GM23248 (cell line): ENCODE results near the gene ERBB4. TPM values are rescaled to one million over a fixed set of nuclear protein-coding genes. Genes with fewer than 3 reads are reported as not detected.

ENCODE experiments used
- DNase-seq: peaks from one replicate; pipeline ENCODE4 v3.0.0-alpha.2; 2015
- H2AFZ ChIP-seq: fragments of 200-600 bp; sonication (generic); 2 replicates; pipeline ENCODE4 v1.6.1; 2016; ENCODE audit warnings: antibody characterized with exemption
- H3F3A ChIP-seq: fragments of 200-600 bp; sonication (generic); 2 replicates; pipeline ENCODE4 v1.6.1; 2016; ENCODE audit warnings: mild to moderate bottlenecking, antibody characterized with exemption, mixed run types; ENCODE audit not compliant: insufficient read depth
- H3K27ac ChIP-seq: fragments of 200-600 bp; sonication (generic); 2 replicates; pipeline ENCODE4 v1.5.1; 2016; ENCODE audit warnings: mild to moderate bottlenecking
- H3K27me3 ChIP-seq: fragments of 200-600 bp; sonication (generic); replicated peaks from 2 replicates; pipeline ENCODE4 v1.6.1; 2016; ENCODE audit warnings: mild to moderate bottlenecking; ENCODE audit not compliant: insufficient read depth
- H3K36me3 ChIP-seq: fragments of 200-600 bp; sonication (generic); 2 replicates; pipeline ENCODE4 v1.6.1; 2016; ENCODE audit warnings: low read depth, mild to moderate bottlenecking
- H3K4me1 ChIP-seq: fragments of 200-600 bp; sonication (generic); 2 replicates; pipeline ENCODE4 v1.6.1; 2016; ENCODE audit warnings: mild to moderate bottlenecking; ENCODE audit not compliant: insufficient read depth
- H3K4me2 ChIP-seq: fragments of 200-600 bp; sonication (generic); one replicate; pipeline ENCODE4 v1.6.1; 2016; ENCODE audit warnings: mild to moderate bottlenecking; ENCODE audit not compliant: unreplicated experiment
- H3K4me3 ChIP-seq: fragments of 200-600 bp; sonication (generic); 2 replicates; pipeline ENCODE4 v1.5.1; 2016; ENCODE audit warnings: mild to moderate bottlenecking
- H3K79me2 ChIP-seq: fragments of 200-600 bp; sonication (generic); 2 replicates; pipeline ENCODE4 v1.6.1; 2016; ENCODE audit warnings: mild to moderate bottlenecking; ENCODE audit not compliant: insufficient read depth
- H3K9ac ChIP-seq: fragments of 200-600 bp; sonication (generic); 2 replicates; pipeline ENCODE4 v1.6.1; 2016; ENCODE audit warnings: mild to moderate bottlenecking
- H3K9me2 ChIP-seq: fragments of 200-600 bp; sonication (generic); 2 replicates; pipeline ENCODE4 v1.6.1; 2016; ENCODE audit warnings: mixed run types, mild to moderate bottlenecking, moderate library complexity; ENCODE audit not compliant: insufficient read depth
- H3K9me3 ChIP-seq: fragments of 200-600 bp; sonication (generic); one replicate; pipeline ENCODE4 v1.6.1; 2017; ENCODE audit warnings: low read depth
- H4K20me1 ChIP-seq: fragments of 200-600 bp; sonication (generic); 2 replicates; pipeline ENCODE4 v1.6.0; 2016; ENCODE audit not compliant: insufficient read depth
- EZH2 ChIP-seq: fragments of 200-600 bp; sonication (generic); IDR thresholded peaks from 2 replicates; pipeline ENCODE4 v1.6.1; 2018; ENCODE audit warnings: antibody characterized with exemption, mild to moderate bottlenecking; ENCODE audit not compliant: insufficient read depth, poor library complexity, severe bottlenecking
- EZH2phosphoT487 ChIP-seq: fragments of 200-600 bp; sonication (generic); IDR thresholded peaks from 2 replicates; pipeline ENCODE4 v1.6.1; 2018; ENCODE audit warnings: antibody characterized with exemption, moderate library complexity, mild to moderate bottlenecking, low read depth; ENCODE audit not compliant: insufficient read depth
- WGBS, 2 experiments: methylation state at CpG; one replicate each; pipeline ENCODE4 v1.1.6; 2015 to 2017; ENCODE audit warnings: low lambda C conversion rate in 2 of 2, low coverage in 1 of 2; ENCODE audit errors: missing lambda C conversion rate in 2 of 2; 5-methylcytosine and 5-hydroxymethylcytosine counted together
- in situ Hi-C: fragments of 300-500 bp; cut with MboI; formaldehyde crosslinking; loops from 2 replicates; pipeline ENCODE4 v1.15.0; 2020
- polyA plus RNA-seq: library from polyadenylated mRNA; unstranded; fragments of >200 nt; fragmentation: Nextera tagmentation; extraction: Ambion mirVana; gene quantifications from 2 replicates; pipeline ENCODE4 v1.2.1, GENCODE V29; 2016
- total RNA-seq: library from RNA; depleted of rRNA; stranded (reverse); fragments of >200 nt; shearing (Covaris generic); gene quantifications from 2 replicates; pipeline ENCODE4 v1.2.3, GENCODE V29; 2014

Gene ERBB4
- total and polyA plus RNA-seq, 2 experiments from 2014 or later = not detected

DNA sequence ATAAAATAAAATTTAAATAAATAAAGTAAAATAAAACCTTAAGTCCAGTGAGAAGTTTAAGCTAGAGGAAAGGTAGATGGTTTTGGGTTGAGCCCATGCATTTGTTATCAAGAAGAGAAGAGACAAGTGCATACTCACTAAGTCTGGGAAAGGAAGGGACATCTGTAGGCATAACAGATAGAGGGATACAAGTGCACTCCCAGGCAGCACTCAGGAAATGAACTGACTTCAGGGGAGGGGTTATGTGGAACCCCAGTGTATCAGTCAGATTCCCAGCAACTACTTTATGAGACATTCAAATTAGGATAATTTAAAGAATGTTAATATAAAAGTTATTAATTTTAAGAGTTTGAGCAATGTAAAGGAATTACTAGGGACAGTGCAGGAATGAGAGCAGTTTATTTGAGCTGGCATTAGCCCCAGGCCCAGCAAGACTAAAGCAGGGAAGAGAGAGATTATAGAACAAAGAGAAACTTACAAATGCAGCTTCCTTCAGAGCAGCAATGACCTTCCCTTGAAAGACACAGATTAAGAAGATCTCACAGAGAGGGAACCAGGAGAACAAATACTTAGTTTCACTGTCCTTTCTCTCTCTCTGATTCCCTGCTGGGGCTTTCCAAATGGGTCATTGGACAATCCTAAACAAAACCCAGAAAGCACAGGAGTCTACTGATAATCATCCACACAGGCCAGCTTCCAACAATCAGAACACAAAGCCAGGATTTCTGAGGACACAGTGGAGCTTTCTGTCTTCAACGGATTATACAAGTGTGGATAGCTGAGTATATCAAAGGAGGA, 109.7 kb downstream of the ERBB4 start:
- Histone ChIP-seq H3K4me1 (no peaks in the 10 kb centered on the region), H3K79me2 (no peaks in the 10 kb centered on the region), H4K20me1 (no peaks in the 10 kb centered on the region), H3K36me3 (no peaks in the 10 kb centered on the region), H3K9me2 (no peaks in the 10 kb centered on the region), H3K9me3 (no peaks in the 10 kb centered on the region), H3K9ac (no peak overlapping the region), H3K4me3 (no peak overlapping the region), H3F3A (no peaks in the 10 kb centered on the region), H3K4me2 (no peak overlapping the region), H3K27ac (no peak overlapping the region), H3K27me3 (no peaks in the 10 kb centered on the region), H2AFZ (no peak overlapping the region)
- TF ChIP-seq EZH2 (no peak), EZH2phosphoT487 (no peak)
- no peak for DNase-seq
- 58 to 59% methylated on average over 1 of the region's 1 CpG for WGBS, 2 experiments
- in situ Hi-C loops = no loop called here

DNA sequence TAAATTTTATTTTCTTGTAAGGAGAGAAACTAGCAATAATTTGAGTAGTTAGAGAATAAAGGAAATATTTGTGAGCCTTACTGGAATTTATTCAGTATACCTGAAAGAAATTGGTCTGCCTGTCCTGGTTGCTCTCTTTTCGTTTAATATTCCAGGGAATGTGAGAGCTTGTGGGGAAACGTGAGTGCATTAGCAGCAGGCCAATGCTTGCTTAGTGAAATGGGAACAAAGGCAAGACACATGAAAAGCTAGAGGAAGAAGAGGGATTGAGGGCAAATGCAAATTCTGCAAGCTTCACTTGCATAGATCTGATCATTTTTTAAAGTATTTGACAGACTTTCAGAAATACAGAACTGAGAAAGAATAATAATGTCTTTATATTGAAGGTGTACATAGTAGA, 111.0 kb downstream of the ERBB4 start:
- no peak for DNase-seq
- no peak for TF ChIP-seq EZH2phosphoT487
- TF ChIP-seq EZH2 = no peak
- Histone ChIP-seq H3K27me3 (no peaks in the 10 kb centered on the region), H4K20me1 (no peaks in the 10 kb centered on the region), H3K4me1 (peaks cover 3% of the 10 kb centered on the region), H3F3A (peaks cover under 1% of the 10 kb centered on the region; the same call in 1 of the 2 replicates), H3K27ac (no peak overlapping the region), H3K9me2 (no peaks in the 10 kb centered on the region), H3K9me3 (no peaks in the 10 kb centered on the region), H2AFZ (no peak overlapping the region), H3K4me3 (no peak overlapping the region), H3K36me3 (no peaks in the 10 kb centered on the region), H3K9ac (no peak overlapping the region), H3K4me2 (no peak overlapping the region), H3K79me2 (no peaks in the 10 kb centered on the region)
- in situ Hi-C loops = no loop called here
- WGBS, 2 experiments = 77 to 87% methylated on average over 2 of the region's 2 CpGs

DNA sequence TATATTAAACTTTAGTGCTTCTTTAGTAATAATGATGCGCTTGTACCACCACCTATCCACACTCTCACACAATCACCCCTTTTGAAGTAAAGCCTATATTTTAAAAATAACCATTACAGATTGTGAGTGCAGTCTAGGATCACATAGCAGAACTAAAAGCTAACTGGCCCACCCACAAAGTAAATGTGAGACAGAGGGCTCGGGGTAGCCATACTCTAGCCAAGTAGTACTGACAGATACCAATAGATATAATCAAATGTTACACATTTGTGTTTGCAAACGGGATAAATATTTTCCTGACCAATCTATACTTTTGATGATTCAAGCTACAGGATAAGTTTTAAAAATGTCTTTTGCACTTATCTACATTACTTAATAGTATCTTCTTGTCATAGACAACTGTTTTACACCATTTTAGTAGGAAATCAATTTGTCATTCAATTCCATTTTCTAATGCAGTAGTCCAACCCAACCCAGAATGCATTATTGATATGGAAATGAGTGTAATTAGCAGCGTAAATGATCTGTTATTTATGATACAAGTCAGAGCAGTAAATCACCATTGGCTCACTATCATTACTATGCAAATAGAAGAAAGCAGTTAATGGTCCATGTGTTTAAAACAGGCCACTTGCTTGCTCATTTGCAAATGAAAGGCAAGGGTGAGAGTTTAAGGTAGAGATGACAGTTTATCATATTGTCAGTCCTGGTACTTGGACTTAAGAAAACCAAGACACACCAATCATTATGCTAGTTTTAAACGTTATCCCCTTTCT, 111.8 kb downstream of the ERBB4 start:
- no peak for DNase-seq
- 78 to 80% methylated on average over 5 of the region's 5 CpGs for WGBS, 2 experiments
- no peaks in the 10 kb centered on the region for H3K9me3 ChIP-seq
- no peak overlapping the region for H3K9ac ChIP-seq
- peaks cover 7% of the 10 kb centered on the region; the same call in 1 of the 2 replicates for H3F3A ChIP-seq
- H4K20me1 ChIP-seq = no peaks in the 10 kb centered on the region
- no peak overlapping the region for H3K4me3 ChIP-seq
- TF ChIP-seq EZH2 = no peak
- no peak for TF ChIP-seq EZH2phosphoT487
- no peaks in the 10 kb centered on the region for H3K27me3 ChIP-seq
- H3K4me1 ChIP-seq = peaks cover 9% of the 10 kb centered on the region
- H2AFZ ChIP-seq = no peak overlapping the region
- no peak overlapping the region for H3K4me2 ChIP-seq
- no peaks in the 10 kb centered on the region for H3K36me3 ChIP-seq
- H3K27ac ChIP-seq = no peak overlapping the region
- H3K9me2 ChIP-seq = no peaks in the 10 kb centered on the region
- no peaks in the 10 kb centered on the region for H3K79me2 ChIP-seq
- in situ Hi-C loops = no loop called here

DNA sequence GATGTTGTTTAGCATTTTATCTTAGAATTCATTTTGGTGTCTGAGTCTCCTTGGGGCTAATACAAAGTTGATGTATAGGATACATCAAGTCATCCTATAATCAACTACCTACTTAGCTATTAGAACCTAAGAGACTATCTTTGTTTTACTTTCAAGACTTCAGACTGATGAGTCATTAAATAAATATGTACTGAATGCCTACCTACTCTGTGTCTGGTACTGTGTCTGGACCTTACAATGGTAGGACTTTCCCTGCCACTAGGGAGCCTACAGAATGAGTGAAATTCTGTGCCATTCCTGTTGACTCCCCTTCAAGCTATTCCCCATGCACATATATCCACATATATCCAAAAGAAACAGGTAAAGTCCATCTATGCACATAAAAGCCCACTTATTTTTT, 114.5 kb downstream of the ERBB4 start:
- no peak for DNase-seq
- H3K9ac ChIP-seq = no peak overlapping the region
- H3K27me3 ChIP-seq = no peaks in the 10 kb centered on the region
- H3K4me2 ChIP-seq = no peak overlapping the region
- no peaks in the 10 kb centered on the region for H3K9me3 ChIP-seq
- H3K4me1 ChIP-seq = peaks cover 19% of the 10 kb centered on the region
- no peak overlapping the region for H3K27ac ChIP-seq
- no peaks in the 10 kb centered on the region for H4K20me1 ChIP-seq
- H3F3A ChIP-seq = peaks cover 20% of the 10 kb centered on the region
- TF ChIP-seq EZH2phosphoT487 (no peak), EZH2 (no peak)
- no peak overlapping the region for H2AFZ ChIP-seq
- in situ Hi-C loops = no loop called here
- H3K4me3 ChIP-seq = no peak overlapping the region
- H3K9me2 ChIP-seq = no peaks in the 10 kb centered on the region; the same call in 1 of the 2 replicates
- H3K79me2 ChIP-seq = no peaks in the 10 kb centered on the region
- no peaks in the 10 kb centered on the region for H3K36me3 ChIP-seq
